MV-4-11 (cell line): ENCODE data around the gene AGAP6.
"Not testable (repeated sequence)": the region's sequence is repeated elsewhere in the genome, so short reads cannot be mapped to it uniquely, and the experiment has no call there.

Experiments used
- DNase-seq: peaks from one replicate; lab custom pipeline; 2025; lab: John Stamatoyannopoulos, UW

AGAP6 gene

DNA sequence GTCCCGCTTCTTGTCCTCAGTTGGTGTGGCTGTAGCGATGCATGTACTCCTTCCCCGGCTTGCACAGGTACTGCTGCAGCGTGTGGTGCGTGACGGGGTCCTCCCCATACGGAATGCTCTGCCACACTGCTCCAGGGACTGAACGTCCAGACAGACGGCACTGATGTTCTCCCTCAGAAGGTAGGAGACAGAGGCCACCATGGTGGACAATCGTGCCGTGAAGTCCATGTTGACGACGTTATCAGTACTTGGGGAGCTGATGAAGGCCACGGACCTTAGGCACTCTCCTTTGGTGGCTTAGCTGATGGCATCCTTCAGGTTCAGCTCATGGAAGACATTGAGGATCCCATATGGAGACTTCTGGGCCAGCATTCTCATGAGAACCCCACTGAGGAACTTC, 37.4 kb downstream of the AGAP6 start:
- DNase-seq = no peak

DNA sequence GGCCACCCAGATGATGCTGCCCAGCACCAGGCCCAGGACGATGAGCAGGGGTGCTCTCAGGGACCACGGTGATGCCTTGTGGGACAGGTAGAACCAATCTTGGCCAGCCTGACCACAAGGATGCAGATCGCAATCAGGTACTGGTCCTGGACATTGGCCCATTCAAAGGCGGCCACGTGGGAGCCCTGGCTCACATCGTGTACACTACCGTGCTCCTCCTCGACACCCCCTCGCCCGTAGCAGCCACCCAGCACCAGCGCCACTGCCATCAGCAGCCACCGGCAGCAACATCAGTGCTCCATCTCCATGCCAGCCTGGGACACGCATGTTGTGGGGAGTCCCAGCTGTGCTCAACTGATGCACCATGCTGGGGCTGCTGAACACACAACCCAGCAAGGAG, 39.0 kb downstream of the AGAP6 start:
- DNase-seq = no peak

DNA sequence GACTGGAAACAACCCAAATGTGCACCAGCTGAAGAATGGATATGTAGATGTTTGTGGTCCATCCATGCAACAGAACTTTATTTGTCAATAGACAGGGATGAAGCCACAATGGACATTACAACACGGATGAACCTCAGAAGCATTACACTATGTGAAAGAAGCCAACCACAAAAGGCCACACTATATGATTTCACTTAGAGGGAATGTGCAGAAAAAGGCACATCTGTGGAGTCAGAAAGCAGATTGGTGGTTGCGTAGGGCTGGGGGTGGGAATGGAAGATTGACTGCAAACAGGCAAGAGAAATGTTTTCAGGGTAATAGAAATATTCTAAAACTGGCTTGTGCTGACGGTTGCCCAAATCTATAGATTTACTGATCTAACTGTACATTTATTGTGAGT, 45.3 kb downstream of the AGAP6 start:
- peak; percentile 16 for DNase-seq

DNA sequence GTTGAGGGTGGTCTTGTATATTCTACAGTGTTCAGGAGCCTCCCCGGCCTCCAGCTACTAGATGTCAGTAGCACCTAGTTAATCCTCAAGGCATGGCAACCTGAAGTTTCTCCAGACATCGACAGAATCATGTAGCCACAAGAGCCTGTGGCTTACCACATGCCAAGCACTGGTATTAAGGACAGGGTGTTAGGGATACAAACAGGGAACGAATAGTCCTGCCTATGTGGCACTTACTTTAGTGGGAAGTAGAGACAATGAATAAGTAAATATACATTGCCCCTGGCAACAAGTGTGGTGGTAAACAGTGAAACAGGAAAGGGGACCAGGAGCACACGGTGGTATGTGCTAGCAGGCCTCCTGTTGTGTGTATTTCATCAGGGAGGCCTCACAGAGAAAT, 47.1 kb downstream of the AGAP6 start:
- peak; percentile 70 for DNase-seq

DNA sequence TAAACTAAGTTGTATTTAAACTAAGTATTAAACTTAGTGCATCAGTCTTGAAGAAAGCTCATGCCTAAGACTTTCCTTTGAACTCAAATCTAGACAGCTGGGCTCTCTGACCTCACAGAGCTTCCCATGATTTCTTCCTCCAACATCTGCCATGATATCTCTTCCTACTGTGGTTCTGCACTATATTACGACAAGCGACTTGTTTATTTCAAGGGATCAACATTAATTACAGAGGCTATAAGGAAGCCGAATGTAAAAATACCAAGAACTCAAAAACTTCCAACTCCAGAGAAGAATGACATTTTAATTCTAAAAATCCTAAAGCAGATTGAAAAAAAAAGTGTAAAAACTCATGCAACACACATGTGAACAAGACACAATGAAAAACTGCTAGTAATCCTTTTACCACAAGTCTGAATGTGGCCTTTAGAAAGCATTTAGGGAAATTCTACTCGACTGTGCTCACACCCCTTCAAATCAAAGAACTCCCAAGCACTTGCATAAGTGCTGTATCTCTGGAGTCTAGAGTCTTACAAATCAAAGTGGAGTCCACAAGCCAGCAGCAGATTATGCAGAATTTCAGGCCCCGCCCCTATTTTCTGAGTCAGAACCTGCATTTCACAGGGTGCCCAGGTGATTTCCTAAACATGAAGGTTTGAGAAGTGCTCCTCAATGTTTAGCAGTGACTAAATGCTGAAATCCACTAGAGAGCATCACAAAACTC, 56.9 kb downstream of the AGAP6 start:
- no peak for DNase-seq

DNA sequence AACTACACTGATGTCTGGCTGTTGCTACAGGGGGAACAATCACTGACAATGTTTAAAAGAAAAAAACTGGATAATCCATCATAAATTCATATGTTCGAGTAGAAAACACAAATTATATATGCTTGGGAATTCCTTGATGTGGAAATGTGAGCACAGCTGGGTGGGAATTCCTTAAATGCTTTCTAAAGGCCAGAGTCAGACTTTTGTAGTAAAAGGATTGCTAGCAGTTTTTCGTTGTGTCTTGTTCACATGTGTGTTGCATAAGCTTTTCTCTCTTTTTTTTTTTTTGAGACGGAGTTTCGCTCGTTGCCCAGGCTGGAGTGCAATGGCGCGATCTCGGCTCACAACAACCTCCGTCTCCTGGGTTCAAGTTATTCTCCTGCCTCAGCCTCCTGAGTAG, 58.3 kb downstream of the AGAP6 start:
- DNase-seq = not testable (repeated sequence)

DNA sequence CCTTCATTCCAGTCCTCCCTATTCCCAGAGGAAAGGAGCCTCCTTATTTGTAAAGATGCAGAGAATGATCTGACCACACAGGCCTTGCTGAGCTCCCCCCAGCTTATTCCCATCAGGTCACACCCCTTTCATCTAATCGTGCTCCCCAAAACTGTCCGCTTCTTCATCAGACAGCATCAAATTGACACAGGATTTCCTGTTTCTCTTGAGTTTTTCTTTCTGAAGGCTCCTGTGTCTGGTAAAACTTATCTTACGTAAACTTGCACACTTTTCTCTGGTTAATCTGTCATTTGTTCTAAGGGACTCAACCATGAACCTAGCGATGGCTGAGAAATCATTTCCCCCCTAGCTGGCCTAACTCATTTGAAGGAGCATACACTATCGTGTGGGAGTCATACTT, 59.4 kb downstream of the AGAP6 start:
- not testable (repeated sequence) for DNase-seq

DNA sequence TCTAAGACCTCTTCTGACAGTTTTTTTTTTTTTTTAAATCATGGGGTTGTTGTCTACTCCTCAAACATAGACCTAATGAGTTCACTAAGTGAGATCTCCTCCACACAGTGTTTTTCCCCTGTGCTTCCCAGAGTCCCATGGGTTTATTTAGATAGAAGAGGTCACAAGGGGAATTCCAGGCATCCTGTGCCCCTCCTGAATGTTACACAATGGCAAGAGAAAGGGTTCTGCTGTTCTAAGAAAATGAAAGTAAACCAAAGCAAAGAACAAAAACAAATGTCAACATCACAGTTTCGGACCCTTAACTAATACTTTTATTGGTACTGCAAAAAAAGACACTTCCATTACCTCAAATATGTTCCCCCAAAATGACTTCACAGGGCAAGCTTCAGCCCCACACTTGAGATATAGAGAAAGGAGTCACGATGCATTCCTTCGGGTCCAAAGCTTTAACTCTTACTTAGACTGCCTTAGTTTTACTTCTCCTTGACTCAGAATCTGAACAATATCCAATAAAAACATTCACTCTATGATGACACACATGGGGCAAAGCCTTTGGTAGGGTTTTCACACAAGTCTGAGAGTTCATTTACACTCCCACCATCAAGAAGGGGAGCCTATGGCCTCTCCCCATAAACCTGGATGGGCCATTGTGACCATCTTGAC, 63.9 kb downstream of the AGAP6 start:
- DNase-seq = peak; percentile 35

DNA sequence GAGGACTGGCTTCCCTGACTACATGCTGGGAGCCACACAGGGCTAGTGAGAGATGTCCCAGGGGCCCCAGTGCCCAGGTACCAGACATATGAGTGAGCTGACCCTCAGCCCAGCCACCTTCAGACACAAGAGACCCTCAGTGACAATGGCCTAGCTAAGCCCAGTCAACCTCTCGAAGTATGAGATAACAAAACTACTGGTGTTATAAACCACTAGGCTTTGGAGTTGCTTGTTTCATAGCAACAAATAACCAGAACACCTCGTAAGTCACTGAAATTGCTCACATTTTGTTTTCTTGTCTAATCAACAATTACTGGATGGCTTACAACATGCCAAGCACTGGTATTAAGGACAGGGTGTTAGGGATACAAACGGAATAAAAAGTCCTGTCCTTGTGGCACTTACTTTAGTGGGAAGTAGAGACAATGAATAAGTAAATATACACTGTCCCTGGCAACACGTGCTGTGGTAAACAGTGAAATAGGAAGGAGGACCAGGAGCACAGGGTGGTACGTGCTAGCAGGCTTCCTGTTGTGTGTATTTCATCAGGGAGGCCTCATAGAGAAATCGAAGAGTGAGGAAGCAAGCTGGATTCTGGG, 64.7 kb downstream of the AGAP6 start:
- DNase-seq = peak; percentile 15

DNA sequence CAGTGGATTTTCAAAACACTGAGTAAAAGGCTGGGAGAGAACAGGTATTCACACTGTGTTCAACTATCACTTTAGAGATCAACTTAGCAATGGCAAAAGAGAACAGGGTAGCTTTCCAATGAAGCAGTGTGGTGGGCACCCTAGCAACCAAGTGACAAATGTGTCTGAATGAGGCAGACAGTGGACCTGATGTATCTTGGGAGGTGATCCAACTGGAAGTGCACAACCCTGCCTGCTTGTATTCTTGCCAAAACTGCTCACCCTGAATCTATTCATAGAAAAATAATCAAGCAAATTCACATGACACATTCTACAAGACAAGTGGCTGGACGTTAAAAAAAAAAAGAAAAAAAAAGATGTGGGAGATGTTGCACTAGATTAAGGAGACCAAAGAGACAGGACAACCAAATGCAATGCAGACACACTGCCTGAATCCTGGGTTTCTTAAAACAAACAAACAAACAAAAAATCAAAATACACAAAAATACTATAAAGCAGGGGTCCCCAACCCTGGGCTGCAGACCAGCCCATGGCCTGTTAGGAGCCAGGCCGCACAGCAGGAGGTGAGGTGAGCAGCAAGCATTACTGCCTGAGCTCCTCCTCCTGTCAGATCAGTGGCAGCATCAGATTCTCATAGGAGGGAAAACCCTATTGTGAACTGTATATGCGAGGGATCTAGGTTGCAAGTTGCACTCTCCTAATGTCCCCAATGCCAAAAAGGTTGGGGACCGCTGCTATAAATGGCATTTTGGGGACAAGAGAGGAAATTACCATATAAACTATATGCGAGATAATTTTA, 67.5 kb downstream of the AGAP6 start:
- not testable (repeated sequence) for DNase-seq

DNA sequence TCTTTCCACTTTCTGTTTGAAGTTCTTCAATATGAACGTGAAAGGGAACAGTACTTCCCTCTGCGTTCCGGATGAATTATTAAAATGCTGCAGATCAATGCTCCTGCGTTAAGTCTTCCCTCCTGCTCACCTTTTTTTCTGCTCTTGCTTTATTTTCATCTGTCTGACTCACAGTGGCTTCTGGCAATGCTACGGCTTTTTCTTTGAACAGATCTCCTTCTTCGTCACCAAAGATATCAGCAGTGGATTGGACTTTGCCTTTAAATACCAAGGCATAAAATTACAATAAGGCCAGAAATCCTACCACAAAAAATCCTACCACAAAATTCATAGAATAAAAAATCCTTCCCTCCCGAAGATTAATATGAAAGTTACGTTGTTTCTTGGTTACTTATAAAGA, 68.4 kb downstream of the AGAP6 start:
- DNase-seq = not testable (repeated sequence)

DNA sequence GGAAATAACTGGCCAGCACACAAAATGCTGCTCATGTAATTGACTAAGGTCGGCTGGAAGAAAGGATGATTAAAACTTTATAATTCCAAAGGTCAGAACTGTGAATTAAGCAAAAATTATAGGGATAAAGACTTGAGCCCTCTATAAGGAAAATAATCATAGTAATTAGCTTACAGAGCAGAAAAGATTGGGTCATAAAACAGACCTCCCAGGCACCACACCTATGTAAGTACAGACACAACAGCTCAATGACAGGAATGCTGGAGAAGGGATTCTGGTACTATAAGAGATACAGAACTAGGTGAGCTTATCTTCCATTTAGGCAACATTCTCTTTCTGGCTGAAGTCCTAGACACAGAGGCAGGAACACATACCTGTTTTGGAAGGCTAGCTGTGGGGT, 70.5 kb downstream of the AGAP6 start:
- not testable (repeated sequence) for DNase-seq

DNA sequence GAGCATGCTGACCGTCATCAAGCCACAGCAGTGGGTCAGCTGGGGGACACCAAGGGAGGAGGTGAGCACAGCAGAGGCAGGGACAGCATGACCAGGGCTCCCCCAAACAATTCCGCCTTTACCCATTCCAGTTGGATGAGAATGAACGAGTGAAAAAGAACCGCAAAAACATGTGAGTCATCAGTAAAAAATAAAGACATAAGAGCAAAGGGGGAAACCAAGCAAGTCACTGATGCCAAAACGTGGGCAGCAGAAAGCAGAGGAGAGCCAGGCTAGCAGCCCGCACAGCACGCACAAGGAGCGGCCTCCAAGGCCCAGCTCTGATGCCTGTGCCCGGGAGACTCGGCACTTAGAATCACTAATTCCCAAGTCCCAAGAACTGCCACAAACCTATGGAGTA, 71.7 kb downstream of the AGAP6 start:
- DNase-seq = not testable (repeated sequence)
